Measurements from ENCODE around the gene TP53TG3B. TPM values are rescaled to one million over a fixed set of nuclear protein-coding genes. Genes with fewer than 3 reads are reported as not detected.
"Not testable (repeated sequence)": the region's sequence is repeated elsewhere in the genome, so short reads cannot be mapped to it uniquely, and the experiment has no call there.

The TP53TG3B gene, protein sequence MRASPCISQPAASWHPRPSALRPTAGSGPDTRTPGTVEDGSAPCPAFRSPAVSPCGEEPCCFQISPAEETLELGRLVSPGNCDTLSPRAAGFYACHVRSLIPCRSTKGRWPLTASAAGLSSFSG
- polyA plus RNA-seq (2011; rRNA removed) (not detected in 2 replicates), polyA minus RNA-seq (2011; rRNA and poly(A)+ RNA removed) (not detected in 2 replicates)

DNA sequence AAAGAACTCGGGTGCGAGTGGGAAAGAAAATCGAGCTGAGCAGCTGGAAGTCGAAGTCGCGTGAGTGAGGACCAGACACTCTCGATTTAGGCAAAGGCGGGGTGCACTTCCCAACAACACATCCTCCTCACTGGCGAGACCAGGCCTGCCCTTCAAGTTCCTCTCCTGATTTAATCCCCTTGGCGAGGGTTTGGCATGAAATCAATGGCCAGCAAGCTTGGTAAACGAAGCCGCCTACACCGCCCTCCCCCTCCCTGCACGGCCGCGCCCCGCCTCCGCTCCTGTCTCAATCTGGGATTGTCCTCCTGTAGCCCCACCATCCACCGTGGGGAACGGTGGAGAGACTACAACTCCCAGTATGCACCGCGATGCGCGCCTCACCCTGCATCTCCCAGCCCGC, at the start of gene TP53TG3B:
TP53TG3B (plus strand) TSS at position 301 of the 400 bp plus-strand sequence; CDS start at position 369, 68 bp downstream.
- H3K27ac ChIP-seq (ENCODE audit: low read depth, low read length); H3K9me3 ChIP-seq (ENCODE audit: control insufficient read depth, insufficient read depth, low read length); H3K4me3 ChIP-seq (ENCODE audit: low read depth, low read length); POLR2A ChIA-PET; DNase-seq (ENCODE audit: low read depth, low spot score); H3K27me3 ChIP-seq (ENCODE audit: control insufficient read depth, insufficient read depth, low read length); CTCF ChIA-PET: not testable (repeated sequence)

DNA sequence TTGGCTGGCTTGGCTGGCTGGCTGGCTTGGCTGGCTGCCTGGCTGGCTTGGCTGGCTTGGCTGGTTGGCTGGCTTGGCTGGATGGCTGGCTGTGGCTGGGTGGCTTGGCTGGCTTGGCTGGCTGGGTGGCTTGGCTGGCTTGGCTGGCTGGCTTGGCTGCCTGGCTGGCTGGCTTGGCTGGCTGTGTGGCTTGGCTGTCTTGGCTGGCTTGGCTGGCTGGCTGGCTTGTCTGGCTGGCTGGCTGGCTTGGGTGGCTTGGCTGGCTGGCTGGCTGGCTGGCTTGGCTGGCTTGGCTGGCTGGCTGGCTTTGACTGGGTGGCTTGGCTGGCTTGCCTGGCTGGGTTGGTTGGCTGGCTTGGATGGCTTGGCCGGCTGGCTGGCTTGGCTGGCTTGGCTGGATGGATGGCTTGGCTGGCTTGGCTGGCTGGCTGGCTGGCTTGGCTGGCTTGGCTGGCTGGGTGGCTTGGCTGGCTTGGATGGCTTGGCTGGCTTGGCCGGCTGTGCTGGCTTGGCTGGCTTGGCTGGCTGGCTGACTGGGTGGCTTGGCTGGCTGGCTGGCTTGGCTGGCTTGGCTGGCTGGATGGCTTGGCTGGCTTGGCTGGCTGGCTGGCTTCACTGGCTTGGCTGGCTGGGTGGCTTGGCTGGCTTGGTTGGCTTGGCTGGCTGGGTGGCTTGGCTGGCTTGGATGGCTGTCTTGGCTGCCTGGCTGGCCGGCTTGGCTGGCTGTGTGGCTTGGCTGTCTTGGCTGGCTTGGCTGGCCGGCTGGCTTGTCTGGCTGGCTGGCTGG, 24.2 kb upstream of the TP53TG3B start:
- H3K4me3 ChIP-seq (ENCODE audit: low read depth, low read length); H3K27ac ChIP-seq (ENCODE audit: low read depth, low read length); CTCF ChIA-PET; POLR2A ChIA-PET; DNase-seq (ENCODE audit: low read depth, low spot score); H3K27me3 ChIP-seq (ENCODE audit: control insufficient read depth, insufficient read depth, low read length): not testable (repeated sequence)
- H3K9me3 ChIP-seq (ENCODE audit: control insufficient read depth, insufficient read depth, low read length): peaks cover 35% of the 10 kb centered on the region

DNA sequence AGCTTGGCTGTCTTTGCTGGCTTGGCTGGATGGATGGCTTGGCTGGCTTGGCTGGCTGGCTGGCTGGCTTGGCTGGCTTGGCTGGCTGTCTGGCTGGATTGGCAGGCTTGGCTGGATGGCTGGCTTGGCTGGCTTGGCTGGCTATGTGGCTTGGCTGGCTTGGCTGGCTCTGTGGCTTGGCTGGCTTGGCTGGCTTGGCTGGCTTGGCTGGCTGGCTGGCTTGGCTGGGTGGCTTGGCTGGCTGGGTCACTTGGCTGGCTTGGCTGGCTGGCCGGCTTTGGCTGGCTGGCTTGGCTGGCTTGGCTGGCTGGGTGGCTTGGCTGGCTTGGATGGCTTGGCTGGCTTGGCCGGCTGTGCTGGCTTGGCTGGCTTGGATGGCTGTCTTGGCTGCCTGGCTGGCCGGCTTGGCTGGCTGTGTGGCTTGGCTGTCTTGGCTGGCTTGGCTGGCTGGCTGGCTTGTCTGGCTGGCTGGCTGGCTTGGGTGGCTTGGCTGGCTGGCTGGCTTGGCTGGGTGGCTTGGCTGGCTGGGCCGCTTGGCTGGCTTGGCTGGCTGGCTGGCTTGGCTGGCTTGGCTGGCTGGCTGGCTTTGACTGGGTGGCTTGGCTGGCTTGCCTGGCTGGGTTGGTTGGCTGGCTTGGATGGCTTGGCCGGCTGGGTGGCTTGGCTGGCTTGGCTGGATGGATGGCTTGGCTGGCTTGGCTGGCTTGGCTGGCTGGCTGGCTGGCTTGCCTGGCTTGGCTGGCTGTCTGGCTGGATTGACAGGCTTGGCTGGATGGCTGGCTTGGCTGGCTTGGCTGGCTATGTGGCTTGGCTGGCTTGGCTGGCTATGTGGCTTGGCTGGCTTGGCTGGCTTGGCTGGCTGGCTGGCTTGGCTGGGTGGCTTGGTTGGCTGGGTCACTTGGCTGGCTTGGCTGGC, 22.8 kb upstream of the TP53TG3B start:
- H3K27ac ChIP-seq (ENCODE audit: low read depth, low read length); H3K4me3 ChIP-seq (ENCODE audit: low read depth, low read length); H3K27me3 ChIP-seq (ENCODE audit: control insufficient read depth, insufficient read depth, low read length); CTCF ChIA-PET; DNase-seq (ENCODE audit: low read depth, low spot score); POLR2A ChIA-PET: not testable (repeated sequence)
- H3K9me3 ChIP-seq (ENCODE audit: control insufficient read depth, insufficient read depth, low read length): peaks cover 35% of the 10 kb centered on the region

DNA sequence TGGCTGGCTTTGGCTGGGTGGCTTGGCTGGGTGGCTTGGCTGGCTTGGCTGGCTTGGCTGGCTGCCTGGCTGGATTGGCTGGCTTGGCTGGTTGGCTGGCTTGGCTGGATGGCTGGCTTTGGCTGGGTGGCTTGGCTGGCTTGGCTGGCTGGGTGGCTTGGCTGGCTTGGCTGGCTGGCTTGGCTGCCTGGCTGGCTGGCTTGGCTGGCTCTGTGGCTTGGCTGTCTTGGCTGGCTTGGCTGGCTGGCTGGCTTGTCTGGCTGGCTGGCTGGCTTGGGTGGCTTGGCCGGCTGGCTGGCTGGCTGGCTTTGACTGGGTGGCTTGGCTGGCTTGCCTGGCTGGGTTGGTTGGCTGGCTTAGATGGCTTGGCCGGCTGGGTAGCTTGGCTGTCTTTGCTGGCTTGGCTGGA, 22.1 kb upstream of the TP53TG3B start:
- H3K27ac ChIP-seq (ENCODE audit: low read depth, low read length); H3K4me3 ChIP-seq (ENCODE audit: low read depth, low read length); CTCF ChIA-PET; H3K27me3 ChIP-seq (ENCODE audit: control insufficient read depth, insufficient read depth, low read length); POLR2A ChIA-PET; DNase-seq (ENCODE audit: low read depth, low spot score): not testable (repeated sequence)
- peaks cover 35% of the 10 kb centered on the region for H3K9me3 ChIP-seq (ENCODE audit: control insufficient read depth, insufficient read depth, low read length)

DNA sequence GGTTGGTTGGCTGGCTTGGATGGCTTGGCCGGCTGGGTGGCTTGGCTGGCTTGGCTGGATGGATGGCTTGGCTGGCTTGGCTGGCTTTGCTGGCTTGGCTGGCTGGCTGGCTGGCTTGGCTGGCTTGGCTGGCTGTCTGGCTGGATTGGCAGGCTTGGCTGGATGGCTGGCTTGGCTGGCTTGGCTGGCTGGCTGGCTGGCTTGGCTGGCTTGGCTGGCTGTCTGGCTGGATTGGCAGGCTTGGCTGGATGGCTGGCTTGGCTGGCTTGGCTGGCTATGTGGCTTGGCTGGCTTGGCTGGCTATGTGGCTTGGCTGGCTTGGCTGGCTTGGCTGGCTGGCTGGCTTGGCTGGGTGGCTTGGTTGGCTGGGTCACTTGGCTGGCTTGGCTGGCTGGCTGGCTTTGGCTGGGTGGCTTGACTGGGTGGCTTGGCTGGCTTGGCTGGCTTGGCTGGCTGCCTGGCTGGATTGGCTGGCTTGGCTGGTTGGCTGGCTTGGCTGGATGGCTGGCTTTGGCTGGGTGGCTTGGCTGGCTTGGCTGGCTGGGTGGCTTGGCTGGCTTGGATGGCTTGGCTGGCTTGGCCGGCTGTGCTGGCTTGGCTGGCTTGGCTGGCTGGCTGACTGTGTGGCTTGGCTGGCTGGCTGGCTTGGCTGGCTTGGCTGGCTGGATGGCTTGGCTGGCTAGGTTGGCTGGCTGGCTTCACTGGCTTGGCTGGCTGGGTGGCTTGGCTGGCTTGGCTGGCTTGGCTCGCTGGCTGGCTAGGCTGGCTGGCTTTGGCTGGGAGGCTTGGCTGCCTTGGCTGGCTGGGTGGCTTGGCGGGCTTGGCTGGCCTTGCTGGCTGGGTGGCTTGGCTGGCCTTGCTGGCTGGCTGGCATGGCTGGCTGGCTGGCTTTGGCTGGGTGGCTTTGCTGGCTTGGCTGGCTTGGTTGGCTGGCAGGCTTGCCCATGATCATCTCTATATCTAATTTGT, 21.3 kb upstream of the TP53TG3B start:
- H3K4me3 ChIP-seq (ENCODE audit: low read depth, low read length); DNase-seq (ENCODE audit: low read depth, low spot score); H3K27me3 ChIP-seq (ENCODE audit: control insufficient read depth, insufficient read depth, low read length); CTCF ChIA-PET; H3K27ac ChIP-seq (ENCODE audit: low read depth, low read length); POLR2A ChIA-PET: not testable (repeated sequence)
- peaks cover 35% of the 10 kb centered on the region for H3K9me3 ChIP-seq (ENCODE audit: control insufficient read depth, insufficient read depth, low read length)

Small RNAs within 50 kb of the gene (small RNA-seq; reads per million reads assigned to genes)
- not detected for gene AC141257.3 (ENCODE audit: insufficient read length, low read depth)
- not detected for gene AC141257.4 (ENCODE audit: insufficient read length, low read depth)

Other genes with a start within 250 kb of the TP53TG3B start
- gene TP53TG3C, start 166.6 kb upstream of the TP53TG3B start, polyA plus RNA-seq (2011; rRNA removed): not detected in 2 replicates
- gene TP53TG3E, start 56.5 kb upstream of the TP53TG3B start, polyA plus RNA-seq (2011; rRNA removed): not detected in 2 replicates
- gene TP53TG3F, start 98.8 kb downstream of the TP53TG3B start, polyA plus RNA-seq (2011; rRNA removed): not detected in 2 replicates

Measured in AG04450 (cell line).